Right lobe of liver (tissue), 6 donors: Measurements from ENCODE around the gene ZNF804A. TPM values are rescaled to one million over a fixed set of nuclear protein-coding genes. Genes with fewer than 3 reads are reported as not detected.

Source experiments
- ATAC-seq, 4 donors: fragments of 200-7000 bp; cut with Tn5 transposase; one replicate each; pipeline ENCODE4 v1.9.1; 2020; ENCODE audit warnings: mild to moderate bottlenecking in 4 of 4, moderate library complexity in 4 of 4
- DNase-seq, 3 donors: peaks; one replicate each; pipeline ENCODE4 v3.0.0-alpha.2; 2020
- H3K27ac ChIP-seq, 3 donors: fragments of 200-600 bp; one replicate each; pipeline ENCODE4 v1.8.0; 2022
- H3K27me3 ChIP-seq, 2 donors: fragments of 200-600 bp; one replicate each; pipeline ENCODE4 v1.8.0; 2022
- H3K36me3 ChIP-seq, 4 donors: fragments of 200-600 bp; sonication (generic) in 1 of 4; one replicate each; pipeline versions ENCODE4 v1.5.1 to v1.8.0; 2017 to 2022; ENCODE audit warnings: control low read depth in 1 of 4
- H3K4me1 ChIP-seq, 4 donors: fragments of 200-600 bp; sonication (generic) in 1 of 4; one replicate each; pipeline versions ENCODE4 v1.5.1 to v1.8.0; 2017 to 2022; ENCODE audit warnings: control low read depth in 1 of 4
- H3K4me3 ChIP-seq, 3 donors: fragments of 200-600 bp; one replicate each; pipeline ENCODE4 v1.8.0; 2022
- H3K9me3 ChIP-seq, 4 donors: fragments of 200-600 bp; sonication (generic) in 1 of 4; one replicate each; pipeline versions ENCODE4 v1.5.1 to v1.8.0; 2017 to 2022; ENCODE audit warnings: control low read depth in 1 of 4
- POLR2A ChIP-seq: fragments of 450-650 bp; IDR thresholded peaks from one replicate; pipeline ENCODE4 v1.6.1; 2017; ENCODE audit warnings: antibody characterized with exemption, mild to moderate bottlenecking
- WGBS: methylation state at CpG from one replicate; pipeline ENCODE4 v1.1.6; 2018; ENCODE audit warnings: low coverage, low lambda C conversion rate; ENCODE audit not compliant: insufficient coverage; ENCODE audit errors: missing lambda C conversion rate; 5-methylcytosine and 5-hydroxymethylcytosine counted together
- intact Hi-C, 2 donors: fragments of 100-400 bp; cut with DNase I; formaldehyde crosslinking; loops; one replicate each; pipeline versions ENCODE4 v1.11.2 to v1.14.1; 2022
- total RNA-seq, 6 experiments: library from RNA; depleted of rRNA in 2 of 6; stranded (reverse); fragments of >200 nt in 2 of 6; fragmentation: NEBNext Ultra II Directional in 3 of 6; extraction: Animal tissue kit (Norgen Biotek cat#: 25700) in 3 of 6; gene quantifications; one replicate each; pipeline versions ENCODE4 v1.1.0 to v1.2.4, GENCODE V29; 2016 to 2023
- TF ChIP-seq, protein P1 (sequence below), 4 donors: fragments of 200-600 bp in 3 of 4; fragments of 450-650 bp in 1 of 4; IDR thresholded peaks; one replicate each; pipeline versions ENCODE4 v1.5.1 to v1.8.0; 2016 to 2022; ENCODE audit warnings: antibody characterized with exemption in 4 of 4, mild to moderate bottlenecking in 2 of 4
- donor health status: DM: no; HTN: yes; CAD: no.
- donor health status: DM: no; HTN: no; CAD: no.
- donor health status: DM: no; HTN: no; CAD: no.
- donor health status: DM: no; HTN: yes; CAD: no.
- donor health status: DM: no; HTN: yes; CAD: no.

Gene ZNF804A
- total RNA-seq, 6 experiments from 2014 or later = 0.06 to 0.30 (median 0.20) TPM; not detected in 3

- no peaks in the 10 kb centered on the region for H3K36me3 ChIP-seq
- TF ChIP-seq, protein P1, sequence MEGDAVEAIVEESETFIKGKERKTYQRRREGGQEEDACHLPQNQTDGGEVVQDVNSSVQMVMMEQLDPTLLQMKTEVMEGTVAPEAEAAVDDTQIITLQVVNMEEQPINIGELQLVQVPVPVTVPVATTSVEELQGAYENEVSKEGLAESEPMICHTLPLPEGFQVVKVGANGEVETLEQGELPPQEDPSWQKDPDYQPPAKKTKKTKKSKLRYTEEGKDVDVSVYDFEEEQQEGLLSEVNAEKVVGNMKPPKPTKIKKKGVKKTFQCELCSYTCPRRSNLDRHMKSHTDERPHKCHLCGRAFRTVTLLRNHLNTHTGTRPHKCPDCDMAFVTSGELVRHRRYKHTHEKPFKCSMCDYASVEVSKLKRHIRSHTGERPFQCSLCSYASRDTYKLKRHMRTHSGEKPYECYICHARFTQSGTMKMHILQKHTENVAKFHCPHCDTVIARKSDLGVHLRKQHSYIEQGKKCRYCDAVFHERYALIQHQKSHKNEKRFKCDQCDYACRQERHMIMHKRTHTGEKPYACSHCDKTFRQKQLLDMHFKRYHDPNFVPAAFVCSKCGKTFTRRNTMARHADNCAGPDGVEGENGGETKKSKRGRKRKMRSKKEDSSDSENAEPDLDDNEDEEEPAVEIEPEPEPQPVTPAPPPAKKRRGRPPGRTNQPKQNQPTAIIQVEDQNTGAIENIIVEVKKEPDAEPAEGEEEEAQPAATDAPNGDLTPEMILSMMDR (IDR thresholded peaks at IDR 0.05) = peak; percentile 24 to 56 (median 48)
- no peak for TF ChIP-seq POLR2A
- DNase-seq (no peak), ATAC-seq (peak in 1 of 4 donors; percentile 33)
- H3K27me3 ChIP-seq = no peaks in the 10 kb centered on the region
- no peak overlapping the region for H3K27ac ChIP-seq
- no peaks in the 10 kb centered on the region for H3K4me1 ChIP-seq
- H3K4me3 ChIP-seq = no peak overlapping the region
- H3K9me3 ChIP-seq = no peaks in the 10 kb centered on the region
- 7% methylated on average over 2 of the region's 2 CpGs for WGBS
- intact Hi-C loops = no loop called here
These were observed 13.2 kb downstream of the ZNF804A start for GRCh38 chr2:184611361-184612085.

DNA sequence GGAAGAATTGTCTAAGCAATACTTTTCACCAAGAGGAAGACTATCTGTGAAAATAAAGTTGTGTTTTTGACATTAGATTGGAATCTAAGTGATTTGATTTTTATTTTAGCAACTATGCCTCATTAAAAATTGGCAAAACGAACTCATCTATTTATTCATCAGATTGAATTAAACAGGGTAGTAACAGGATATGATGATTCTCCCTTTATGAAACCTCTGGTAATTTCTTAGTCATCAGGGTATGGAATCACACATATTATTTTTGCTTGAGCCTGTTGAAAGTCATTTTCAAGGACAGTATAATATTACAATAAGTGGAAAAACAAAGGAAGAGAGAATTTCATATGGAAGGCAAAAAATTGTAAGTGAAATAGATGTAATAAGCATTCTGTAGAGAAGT lies 22.0 kb downstream of the ZNF804A start:
- 32% methylated on average over 1 of the region's 1 CpG for WGBS
- H3K27ac ChIP-seq = no peak overlapping the region
- intact Hi-C loops = no loop called here

GRCh38 chr2:184624311-184624710 lies 26.0 kb downstream of the ZNF804A start:
- Histone ChIP-seq H3K4me1 (no peaks in the 10 kb centered on the region), H3K9me3 (no peaks in the 10 kb centered on the region), H3K27me3 (no peaks in the 10 kb centered on the region), H3K36me3 (no peaks in the 10 kb centered on the region), H3K27ac (no peak overlapping the region), H3K4me3 (no peak overlapping the region)
- TF ChIP-seq POLR2A = no peak
- TF ChIP-seq, protein P1 (IDR thresholded peaks at IDR 0.05) = no peak
- DNase-seq (no peak), ATAC-seq (no peak)
- intact Hi-C loops = no loop called here

More for the DNA sequence above, 22.0 kb downstream of the ZNF804A start:
- Histone ChIP-seq H3K9me3 (no peaks in the 10 kb centered on the region), H3K27me3 (no peaks in the 10 kb centered on the region), H3K4me1 (no peaks in the 10 kb centered on the region), H3K36me3 (no peaks in the 10 kb centered on the region), H3K4me3 (no peak overlapping the region)
- no peak for DNase-seq
- TF ChIP-seq, protein P1 (IDR thresholded peaks at IDR 0.05) = no peak
- TF ChIP-seq POLR2A = no peak
- ATAC-seq = no peak

- no peak for DNase-seq
- H3K27ac ChIP-seq = no peak overlapping the region
- no peaks in the 10 kb centered on the region for H3K4me1 ChIP-seq
- H3K36me3 ChIP-seq = no peaks in the 10 kb centered on the region
- no peaks in the 10 kb centered on the region for H3K9me3 ChIP-seq
- 76% methylated on average over 5 of the region's 7 CpGs for WGBS
- TF ChIP-seq, protein P1 (IDR thresholded peaks at IDR 0.05) = no peak
- TF ChIP-seq POLR2A = no peak
- ATAC-seq = no peak
- intact Hi-C loops = no loop called here
- no peak overlapping the region for H3K4me3 ChIP-seq
- H3K27me3 ChIP-seq = no peaks in the 10 kb centered on the region
These were observed 29.7 kb downstream of the ZNF804A start for GRCh38 chr2:184628051-184628450.

- ATAC-seq = no peak
- Histone ChIP-seq H3K9me3 (no peaks in the 10 kb centered on the region), H3K36me3 (no peaks in the 10 kb centered on the region), H3K27ac (no peak overlapping the region), H3K4me1 (no peaks in the 10 kb centered on the region), H3K27me3 (no peaks in the 10 kb centered on the region), H3K4me3 (no peak overlapping the region)
- intact Hi-C loops = no loop called here
- DNase-seq = no peak
- no peak for TF ChIP-seq POLR2A
- TF ChIP-seq, protein P1 (IDR thresholded peaks at IDR 0.05) = no peak
These were observed 35.4 kb downstream of the ZNF804A start for GRCh38 chr2:184633726-184634125.
